Measurements from ENCODE around the gene ASXL2.

GRCh38 chr2:25743132-25743830, 135.0 kb downstream of the ASXL2 start:
- TF ChIP-seq, protein P1, sequence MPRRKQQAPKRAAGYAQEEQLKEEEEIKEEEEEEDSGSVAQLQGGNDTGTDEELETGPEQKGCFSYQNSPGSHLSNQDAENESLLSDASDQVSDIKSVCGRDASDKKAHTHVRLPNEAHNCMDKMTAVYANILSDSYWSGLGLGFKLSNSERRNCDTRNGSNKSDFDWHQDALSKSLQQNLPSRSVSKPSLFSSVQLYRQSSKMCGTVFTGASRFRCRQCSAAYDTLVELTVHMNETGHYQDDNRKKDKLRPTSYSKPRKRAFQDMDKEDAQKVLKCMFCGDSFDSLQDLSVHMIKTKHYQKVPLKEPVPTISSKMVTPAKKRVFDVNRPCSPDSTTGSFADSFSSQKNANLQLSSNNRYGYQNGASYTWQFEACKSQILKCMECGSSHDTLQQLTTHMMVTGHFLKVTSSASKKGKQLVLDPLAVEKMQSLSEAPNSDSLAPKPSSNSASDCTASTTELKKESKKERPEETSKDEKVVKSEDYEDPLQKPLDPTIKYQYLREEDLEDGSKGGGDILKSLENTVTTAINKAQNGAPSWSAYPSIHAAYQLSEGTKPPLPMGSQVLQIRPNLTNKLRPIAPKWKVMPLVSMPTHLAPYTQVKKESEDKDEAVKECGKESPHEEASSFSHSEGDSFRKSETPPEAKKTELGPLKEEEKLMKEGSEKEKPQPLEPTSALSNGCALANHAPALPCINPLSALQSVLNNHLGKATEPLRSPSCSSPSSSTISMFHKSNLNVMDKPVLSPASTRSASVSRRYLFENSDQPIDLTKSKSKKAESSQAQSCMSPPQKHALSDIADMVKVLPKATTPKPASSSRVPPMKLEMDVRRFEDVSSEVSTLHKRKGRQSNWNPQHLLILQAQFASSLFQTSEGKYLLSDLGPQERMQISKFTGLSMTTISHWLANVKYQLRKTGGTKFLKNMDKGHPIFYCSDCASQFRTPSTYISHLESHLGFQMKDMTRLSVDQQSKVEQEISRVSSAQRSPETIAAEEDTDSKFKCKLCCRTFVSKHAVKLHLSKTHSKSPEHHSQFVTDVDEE (CRISPR knock-in tag; IDR thresholded peaks at IDR 0.05): no peak
- no peak for TF ChIP-seq TCF4 (CRISPR knock-in tag; IDR thresholded peaks at IDR 0.05; ENCODE audit: borderline replicate concordance)
- no peak for TF ChIP-seq ZC3H10 (CRISPR knock-in tag; IDR thresholded peaks at IDR 0.05)
- no peak for TF ChIP-seq ISL1 (CRISPR knock-in tag; IDR thresholded peaks at IDR 0.05)
- TF ChIP-seq ZFP3 (CRISPR knock-in tag; IDR thresholded peaks at IDR 0.05): no peak
- TF ChIP-seq CSDC2 (CRISPR knock-in tag; IDR thresholded peaks at IDR 0.05): no peak

All from SK-N-SH treated with all-trans-retinoic acid at 6 μM for 48 hours (cell line).